HepG2 (cell line): ENCODE measurements around the gene TADA2A. TPM values are rescaled to one million over a fixed set of nuclear protein-coding genes. Genes with fewer than 3 reads are reported as not detected.
A peak's percentile ranks its signal among the peaks of the same experiment; 100 is the strongest.

Source experiments
- ATAC-seq: fragments of 200-7000 bp; cut with Tn5 transposase; 3 replicates; pipeline ENCODE4 v1.9.1; 2020; ENCODE audit warnings: mild to moderate bottlenecking, moderate library complexity
- BruUV-seq: library from RNA; stranded (reverse); fragments of 400-500 nt; replicated peaks from 2 replicates; lab custom pipeline; 2021; lab: Mats Ljungman, UMichigan
- CTCF ChIA-PET: fragments of 300-600 bp; formaldehyde crosslinking; extraction: SDS; loops from one replicate; lab custom pipeline; 2021; ENCODE audit warnings: low total read pairs, inconsistent platforms, low intra/inter-chr PET ratio; lab: Yijun Ruan, JAX
- POLR2A ChIA-PET: fragments of 350-600 bp; sonication (Branson Sonifier 250); formaldehyde crosslinking; loops from one replicate; lab custom pipeline; 2020; ENCODE audit warnings: antibody characterized with exemption, inconsistent platforms; lab: Yijun Ruan, JAX
- DNase-seq: peaks from one replicate; pipeline ENCODE4 v3.0.0-alpha.2; 2015; ENCODE audit warnings: low spot score
- FAIRE-seq: peaks from 3 replicates; lab custom pipeline; 2011; peaks lifted over from hg19 to GRCh38; lab: Jason Lieb, UNC
- H2AFZ ChIP-seq: one replicate; pipeline ENCODE4 v1.6.1; 2011; ENCODE audit warnings: low read length, inconsistent platforms
- H3K27ac ChIP-seq: fragments of 300-600 bp; 3 replicates; pipeline ENCODE4 v1.8.0; 2011; ENCODE audit warnings: mixed run types, mild to moderate bottlenecking, mixed read lengths, low read length, inconsistent platforms; ENCODE audit not compliant: insufficient read depth; ENCODE audit errors: extremely low read length
- H3K27me3 ChIP-seq, 2 experiments: fragments of 200-600 bp in 1 of 2; 2 replicates in 1 of 2; 3 replicates in 1 of 2; pipeline versions ENCODE4 v1.6.0 to v1.8.0; 2011; ENCODE audit warnings: low read length in 2 of 2, mild to moderate bottlenecking in 2 of 2, moderate library complexity in 2 of 2, inconsistent platforms in 1 of 2; ENCODE audit not compliant: insufficient read depth in 2 of 2, control insufficient read depth in 1 of 2
- H3K36me3 ChIP-seq, 2 experiments: fragments of 200-600 bp in 1 of 2; replicated peaks in 1 of 2; 2 replicates in 1 of 2; 3 replicates in 1 of 2; pipeline versions ENCODE4 v1.5.1 to v1.8.0; 2011; ENCODE audit warnings: low read length in 2 of 2, inconsistent platforms in 1 of 2; ENCODE audit not compliant: insufficient read depth in 2 of 2, control insufficient read depth in 1 of 2
- H3K4me1 ChIP-seq: 2 replicates; pipeline ENCODE4 v1.5.1; 2012; ENCODE audit warnings: low read length, inconsistent platforms; ENCODE audit not compliant: insufficient read depth
- H3K4me2 ChIP-seq: 2 replicates; pipeline ENCODE4 v1.6.0; 2011; ENCODE audit warnings: low read depth, low read length, inconsistent platforms
- H3K4me3 ChIP-seq, 3 experiments: fragments of 200-600 bp in 1 of 3; sonication (generic), shearing (Covaris generic) in 1 of 3; replicated peaks in 1 of 3; 2 replicates each; pipeline ENCODE4 v1.5.1; 2011 to 2016; ENCODE audit warnings: low read length in 3 of 3, inconsistent platforms in 2 of 3, low read depth in 2 of 3, mild to moderate bottlenecking in 2 of 3, control low read depth in 1 of 3, mixed read lengths in 1 of 3; ENCODE audit not compliant: insufficient read depth in 1 of 3
- H3K79me2 ChIP-seq: one replicate; pipeline ENCODE4 v1.6.1; 2011; ENCODE audit warnings: low read length, inconsistent platforms; ENCODE audit not compliant: insufficient read depth
- H3K9ac ChIP-seq: 2 replicates; pipeline ENCODE4 v1.6.0; 2011; ENCODE audit warnings: mild to moderate bottlenecking, low read depth, low read length, inconsistent platforms; ENCODE audit not compliant: insufficient read depth
- H3K9me3 ChIP-seq: 2 replicates; pipeline ENCODE4 v1.5.1; 2012; ENCODE audit warnings: mild to moderate bottlenecking, low read length
- H4K20me1 ChIP-seq: 2 replicates; pipeline ENCODE4 v1.6.0; 2011; ENCODE audit warnings: inconsistent platforms, mild to moderate bottlenecking, low read length, moderate library complexity; ENCODE audit not compliant: insufficient read depth
- ADNP ChIP-seq: sonication (generic); formaldehyde crosslinking; IDR thresholded peaks from 2 replicates; pipeline ENCODE4 v1.4.0; 2020; ENCODE audit warnings: missing genetic modification reagents
- CEBPB ChIP-seq: IDR thresholded peaks from 2 replicates; pipeline ENCODE4 v1.6.1; 2011; ENCODE audit warnings: low read depth, low read length, improper control_type of control experiment, borderline replicate concordance
- CEBPG ChIP-seq: IDR thresholded peaks from 2 replicates; pipeline ENCODE4 v1.6.1; 2016
- CHCHD3 ChIP-seq: sonication (generic); formaldehyde crosslinking; IDR thresholded peaks from 2 replicates; pipeline ENCODE4 v1.8.0; 2022; ENCODE audit warnings: mild to moderate bottlenecking, missing genetic modification reagents, moderate library complexity
- ISX ChIP-seq: sonication (generic); formaldehyde crosslinking; conservative IDR thresholded peaks from 2 replicates; pipeline ENCODE4 v1.5.0; 2020; ENCODE audit warnings: missing genetic modification reagents
- MAFF ChIP-seq: IDR thresholded peaks from 2 replicates; pipeline ENCODE4 v1.6.1; 2011; ENCODE audit warnings: low read depth, low read length, improper control_type of control experiment
- MXD4 ChIP-seq: IDR thresholded peaks from 2 replicates; pipeline ENCODE4 v1.6.1; 2016; ENCODE audit warnings: mild to moderate bottlenecking, missing biosample characterization, missing genetic modification reagents
- ZNF451 ChIP-seq: sonication (generic); formaldehyde crosslinking; IDR thresholded peaks from 2 replicates; pipeline ENCODE4 v1.5.0; 2020; ENCODE audit warnings: mild to moderate bottlenecking, missing genetic modification reagents
- ZNF737 ChIP-seq: sonication (generic); formaldehyde crosslinking; IDR thresholded peaks from 2 replicates; pipeline ENCODE4 v1.5.0; 2020; ENCODE audit warnings: missing genetic modification reagents, mild to moderate bottlenecking, borderline replicate concordance
- WGBS: methylation state at CpG from one replicate; pipeline ENCODE4 v1.1.6; 2017; ENCODE audit warnings: low lambda C conversion rate; 5-methylcytosine and 5-hydroxymethylcytosine counted together
- in situ Hi-C: cut with HindIII; loops from 2 replicates; pipeline ENCODE4 v1.10.0; 2017; ENCODE audit warnings: low pct_unique_long_range_greater_than_20kb; ENCODE audit not compliant: extremely low pct_ligation_motif_present
- intact Hi-C: fragments of 100-400 bp; cut with micrococcal nuclease; formaldehyde crosslinking; loops from one replicate; pipeline ENCODE4 v1.10.0; 2022; ENCODE audit not compliant: unreplicated experiment
- polyA plus RNA-seq, 8 experiments: library from polyadenylated mRNA; depleted of rRNA in 3 of 8; stranded (reverse) in 7 of 8; unstranded in 1 of 8; fragments of >200 nt; fragmentation: Illumina TruSeq in 4 of 8; extraction: Trizol in 4 of 8; gene quantifications; 2 replicates each; pipeline versions ENCODE4 v1.2.1 to v1.2.3, GENCODE V29; 2011 to 2016; ENCODE audit warnings: low read depth in 4 of 8, missing spikeins in 1 of 8, mixed read lengths in 1 of 8; ENCODE audit not compliant: insufficient read depth in 1 of 8
- total RNA-seq, 5 experiments: library from RNA; depleted of rRNA; stranded (reverse); fragments of >200 nt; fragmentation: Illumina TruSeq; extraction: Trizol; gene quantifications; 2 replicates each; pipeline ENCODE4 v1.2.3, GENCODE V29; 2016; ENCODE audit warnings: low read depth in 1 of 5
- TF ChIP-seq, protein P1 (sequence below): sonication (generic); formaldehyde crosslinking; IDR thresholded peaks from 2 replicates; pipeline ENCODE4 v1.9.0; 2021; ENCODE audit warnings: missing genetic modification reagents, mild to moderate bottlenecking, borderline replicate concordance
- TF ChIP-seq, protein P2 (sequence below): sonication (generic); formaldehyde crosslinking; IDR thresholded peaks from 2 replicates; pipeline ENCODE4 v1.8.1; 2023; ENCODE audit warnings: mild to moderate bottlenecking, moderate library complexity, missing genetic modification reagents

TADA2A gene
- total and polyA plus RNA-seq, 2 of the 13 experiments (the other 11 are each of a cell fraction or from before 2014, with no cell fraction given), result 8.0 to 14.0 TPM

- ATAC-seq, result no peak
- 93% methylated on average over 4 of the region's 4 CpGs for WGBS
- Histone ChIP-seq H3K27me3 (no peaks in the 10 kb centered on the region; a peak in 2 of 5 replicates), H3K9ac (no peak overlapping the region), H2AFZ (no peak overlapping the region), H3K9me3 (no peaks in the 10 kb centered on the region), H3K36me3 (no peaks in the 10 kb centered on the region), H3K4me3 (no peak overlapping the region), H3K27ac (no peak overlapping the region), H3K79me2 (peaks cover 21% of the 10 kb centered on the region), H4K20me1 (0 out of 2 replicates have a peak, but pooled peaks cover 4% of the 10 kb centered on the region), H3K4me1 (peaks cover 30% of the 10 kb centered on the region), H3K4me2 (no peak overlapping the region)
- TF ChIP-seq, protein P1, sequence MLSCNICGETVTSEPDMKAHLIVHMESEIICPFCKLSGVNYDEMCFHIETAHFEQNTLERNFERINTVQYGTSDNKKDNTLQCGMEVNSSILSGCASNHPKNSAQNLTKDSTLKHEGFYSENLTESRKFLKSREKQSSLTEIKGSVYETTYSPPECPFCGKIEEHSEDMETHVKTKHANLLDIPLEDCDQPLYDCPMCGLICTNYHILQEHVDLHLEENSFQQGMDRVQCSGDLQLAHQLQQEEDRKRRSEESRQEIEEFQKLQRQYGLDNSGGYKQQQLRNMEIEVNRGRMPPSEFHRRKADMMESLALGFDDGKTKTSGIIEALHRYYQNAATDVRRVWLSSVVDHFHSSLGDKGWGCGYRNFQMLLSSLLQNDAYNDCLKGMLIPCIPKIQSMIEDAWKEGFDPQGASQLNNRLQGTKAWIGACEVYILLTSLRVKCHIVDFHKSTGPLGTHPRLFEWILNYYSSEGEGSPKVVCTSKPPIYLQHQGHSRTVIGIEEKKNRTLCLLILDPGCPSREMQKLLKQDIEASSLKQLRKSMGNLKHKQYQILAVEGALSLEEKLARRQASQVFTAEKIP, result no peak
- TF ChIP-seq ADNP (no peak), ZNF737 (CRISPR knock-in tag) (no peak), MAFF (no peak), ZNF451 (CRISPR knock-in tag) (no peak), ISX (CRISPR knock-in tag) (no peak), CHCHD3 (no peak)
- ChIA-PET POLR2A (no interaction called here), CTCF (interaction anchor here (0.9 kb wide), 1 partner anchor 12 kb away, joined by 3 read pairs; no protein-coding TSS in a partner anchor)
- BruUV-seq, result no TSS peak
- intact Hi-C loops (no loop called here), in situ Hi-C loops (no loop called here)
- no peak for FAIRE-seq
- no peak for DNase-seq
Observed at GRCh38 chr17:37361543-37361942, 45.1 kb upstream of the TADA2A start.

GRCh38 chr17:37365589-37365988 lies 41.1 kb upstream of the TADA2A start:
- POLR2A ChIA-PET, result no interaction called here
- peak; percentile 70 for TF ChIP-seq CEBPB
- TF ChIP-seq, protein P2, sequence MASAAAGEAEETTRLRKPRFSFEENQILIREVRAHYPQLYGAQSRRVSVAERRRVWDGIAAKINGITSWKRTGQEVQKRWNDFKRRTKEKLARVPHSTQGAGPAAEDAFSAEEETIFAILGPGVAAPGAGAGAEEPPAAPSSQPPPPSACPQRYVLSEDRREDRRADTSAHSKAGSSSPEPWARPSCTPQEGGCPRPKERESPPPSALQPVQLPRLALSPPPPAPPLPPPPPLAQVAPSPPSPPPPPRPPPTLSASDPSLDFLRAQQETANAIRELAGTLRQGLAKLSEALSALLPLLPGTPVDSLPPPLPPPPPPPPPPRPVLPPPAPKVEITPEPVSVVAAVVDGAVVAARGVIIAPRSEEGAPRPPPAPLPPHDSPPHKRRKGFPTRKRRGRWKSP (CRISPR knock-in tag), result no peak
- no peak for TF ChIP-seq MXD4 (CRISPR knock-in tag)
- peak; percentile 39 for TF ChIP-seq CEBPG (CRISPR knock-in tag)
- no peak overlapping the region for H3K4me2 ChIP-seq
- no peaks in the 10 kb centered on the region; a peak in 1 of 5 replicates for H3K27me3 ChIP-seq
- H3K9me3 ChIP-seq, result no peaks in the 10 kb centered on the region
- intact Hi-C loops (no loop called here), in situ Hi-C loops (no loop called here)
- FAIRE-seq (no peak), DNase-seq (no peak), ATAC-seq (no peak)
- H3K4me3 ChIP-seq, result no peak overlapping the region
- no peak overlapping the region for H3K9ac ChIP-seq
- H3K79me2 ChIP-seq, result no peaks in the 10 kb centered on the region
- no peaks in the 10 kb centered on the region for H3K36me3 ChIP-seq
- no TSS peak for BruUV-seq
- H3K27ac ChIP-seq, result no peak overlapping the region
- H3K4me1 ChIP-seq, result peaks cover 4% of the 10 kb centered on the region; the same call in 1 of the 2 replicates
- H2AFZ ChIP-seq, result no peak overlapping the region
- CTCF ChIA-PET, result no interaction called here
- H4K20me1 ChIP-seq, result no peaks in the 10 kb centered on the region
- WGBS, result 9% methylated on average over 1 of the region's 1 CpG
